ENCODE data around the gene EGLN2. TPM values are rescaled to one million over a fixed set of nuclear protein-coding genes. Genes with fewer than 3 reads are reported as not detected.

Gene EGLN2
- total RNA-seq, 1 experiment from 2014 or later: 58.6 TPM

DNA sequence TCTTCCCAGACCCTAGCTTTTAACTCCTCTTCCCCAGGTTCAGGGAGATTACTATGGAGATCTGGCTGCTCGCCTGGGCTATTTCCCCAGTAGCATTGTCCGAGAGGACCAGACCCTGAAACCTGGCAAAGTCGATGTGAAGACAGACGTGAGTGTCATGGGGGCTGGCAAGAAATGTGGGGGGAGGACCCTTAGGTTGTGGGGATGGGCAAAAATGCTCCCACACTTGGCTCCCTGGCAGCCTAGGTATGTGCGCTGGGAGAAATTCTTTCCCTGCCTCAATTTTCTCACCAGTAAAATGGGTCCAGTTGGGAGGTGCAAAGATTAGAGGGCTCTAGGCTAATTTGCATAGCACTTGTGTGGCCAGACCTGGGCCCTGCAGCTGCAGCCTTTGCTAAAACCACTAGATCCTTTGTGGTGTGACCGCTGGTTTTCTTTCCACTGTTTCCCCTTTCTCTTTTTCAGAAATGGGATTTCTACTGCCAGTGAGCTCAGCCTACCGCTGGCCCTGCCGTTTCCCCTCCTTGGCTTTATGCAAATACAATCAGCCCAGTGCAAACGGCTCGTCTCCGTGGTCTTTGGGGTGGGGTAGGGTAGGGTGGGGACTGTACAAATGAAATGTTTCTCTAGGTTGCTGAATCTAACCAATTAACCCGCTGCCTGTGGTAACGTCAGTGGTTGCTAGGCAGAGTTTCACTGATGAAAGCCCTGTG is 21.9 kb upstream of the EGLN2 start:
- BruUV-seq (replicated peaks): no TSS peak
- Histone ChIP-seq H3K36me3 (ENCODE audit: control insufficient read depth in 1 of 2, insufficient read depth in 2 of 2, low read length in 2 of 2) (no peaks in the 10 kb centered on the region), H3K9me2 (ENCODE audit: insufficient read depth) (no peaks in the 10 kb centered on the region), H4K20me1 (ENCODE audit: insufficient read depth) (no peaks in the 10 kb centered on the region), H2AFZ (ENCODE audit: low read depth, low read length, poor library complexity, severe bottlenecking) (no peak overlapping the region), H3K9me3 (ENCODE audit: control insufficient read depth in 1 of 2, insufficient read depth in 1 of 2, low read depth in 1 of 2, low read length in 2 of 2) (no peaks in the 10 kb centered on the region), H3K9ac (ENCODE audit: low read length) (peak overlapping the region; percentile 66), H3K79me2 (ENCODE audit: insufficient read depth, low read length) (no peaks in the 10 kb centered on the region), H3K4me2 (ENCODE audit: low read length) (peak overlapping the region; percentile 81), H3K27ac (ENCODE audit: low read depth, low read length) (peak overlapping the region; percentile 92), H3K4me3 (replicated peaks in 1 of 2; ENCODE audit: low read depth in 1 of 2, low read length in 2 of 2) (peak overlapping the region; percentile 67 to 68), H3K27me3 (ENCODE audit: insufficient read depth, low read length) (no peaks in the 10 kb centered on the region), H3K4me1 (ENCODE audit: control insufficient read depth in 1 of 2, insufficient read depth in 2 of 2, low read length in 2 of 2) (peaks cover 15 to 34% of the 10 kb centered on the region in 2 experiments)
- peak; percentile 11 for TF ChIP-seq TCF7L2 (IDR thresholded peaks at IDR 0.05; ENCODE audit: borderline replicate concordance, extremely low read depth, insufficient read depth, insufficient read length)
- TF ChIP-seq CEBPB (IDR thresholded peaks at IDR 0.05; ENCODE audit: low read depth): no peak
- intact Hi-C loops (cut with micrococcal nuclease): no loop called here
- CTCF ChIA-PET: interaction anchor here (0.9 to 2.4 kb wide), 7 partner anchors 16 to 143 kb away, joined by 3 to 17 read pairs (median 4); partner anchors contain the start of gene EGLN2
- POLR2A ChIA-PET: interaction anchor here (0.7 to 3.1 kb wide), 5 partner anchors 9 to 61 kb away, joined by 3 to 24 read pairs (median 9); partner anchors contain the start of genes ACTMAP, COQ8B, EGLN2 and ITPKC
- ATAC-seq: peak; percentile 72
- DNase-seq (ENCODE audit: low read depth, low spot score): peak; percentile 85
- RAD21 ChIA-PET (ENCODE audit: low non-redundant PET in 1 of 2, low total read pairs in 2 of 2, uncharacterized antibody in 2 of 2, unreplicated experiment in 2 of 2): interaction anchor here (1.2 to 1.4 kb wide), 2 partner anchors 42 to 114 kb away, joined by 5 to 6 read pairs; no protein-coding TSS in a partner anchor

DNA sequence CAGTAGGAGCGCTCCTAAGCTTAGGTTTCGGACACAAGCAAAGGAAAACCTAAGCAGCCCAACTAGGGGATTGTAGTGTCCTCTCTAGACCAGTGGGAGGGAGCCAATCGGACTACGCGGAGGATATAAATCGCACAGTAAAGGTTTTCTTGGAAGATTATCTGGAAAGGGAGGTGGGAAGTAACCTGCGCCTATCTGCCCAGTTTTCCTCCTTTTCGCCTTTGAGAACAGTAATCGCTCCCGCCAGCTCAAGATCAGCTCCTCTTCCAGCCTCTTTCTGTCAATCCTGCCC is 21.4 kb upstream of the EGLN2 start:
- no peaks in the 10 kb centered on the region for H3K9me2 ChIP-seq (ENCODE audit: insufficient read depth)
- no peaks in the 10 kb centered on the region for H3K79me2 ChIP-seq (ENCODE audit: insufficient read depth, low read length)
- H3K27me3 ChIP-seq (ENCODE audit: insufficient read depth, low read length): no peaks in the 10 kb centered on the region
- CTCF ChIA-PET: interaction anchor here (0.9 to 2.4 kb wide), 8 partner anchors 16 to 143 kb away, joined by 3 to 17 read pairs (median 5); partner anchors contain the start of genes ACTMAP, EGLN2 and SNRPA
- RAD21 ChIA-PET (ENCODE audit: low non-redundant PET in 1 of 2, low total read pairs in 2 of 2, uncharacterized antibody in 2 of 2, unreplicated experiment in 2 of 2): interaction anchor here (0.7 to 1.4 kb wide), 4 partner anchors 11 to 286 kb away, joined by 3 to 6 read pairs (median 4); no protein-coding TSS in a partner anchor
- DNase-seq (ENCODE audit: low read depth, low spot score) (no peak), ATAC-seq (no peak)
- no peak overlapping the region for H2AFZ ChIP-seq (ENCODE audit: low read depth, low read length, poor library complexity, severe bottlenecking)
- TF ChIP-seq, protein P1, sequence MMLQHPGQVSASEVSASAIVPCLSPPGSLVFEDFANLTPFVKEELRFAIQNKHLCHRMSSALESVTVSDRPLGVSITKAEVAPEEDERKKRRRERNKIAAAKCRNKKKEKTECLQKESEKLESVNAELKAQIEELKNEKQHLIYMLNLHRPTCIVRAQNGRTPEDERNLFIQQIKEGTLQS (IDR thresholded peaks at IDR 0.05): no peak
- peak; percentile 1 for TF ChIP-seq TCF7L2 (IDR thresholded peaks at IDR 0.05; ENCODE audit: borderline replicate concordance, extremely low read depth, insufficient read depth, insufficient read length)
- TF ChIP-seq ZNF274 (IDR thresholded peaks at IDR 0.05; ENCODE audit: low read depth, low read length): no peak
- TF ChIP-seq YY1 (IDR thresholded peaks at IDR 0.05; ENCODE audit: extremely low read depth, insufficient replicate concordance, low read depth, low read length): no peak
- TF ChIP-seq CBX3 (IDR thresholded peaks at IDR 0.05; ENCODE audit: low read depth): no peak
- TF ChIP-seq, protein P2, sequence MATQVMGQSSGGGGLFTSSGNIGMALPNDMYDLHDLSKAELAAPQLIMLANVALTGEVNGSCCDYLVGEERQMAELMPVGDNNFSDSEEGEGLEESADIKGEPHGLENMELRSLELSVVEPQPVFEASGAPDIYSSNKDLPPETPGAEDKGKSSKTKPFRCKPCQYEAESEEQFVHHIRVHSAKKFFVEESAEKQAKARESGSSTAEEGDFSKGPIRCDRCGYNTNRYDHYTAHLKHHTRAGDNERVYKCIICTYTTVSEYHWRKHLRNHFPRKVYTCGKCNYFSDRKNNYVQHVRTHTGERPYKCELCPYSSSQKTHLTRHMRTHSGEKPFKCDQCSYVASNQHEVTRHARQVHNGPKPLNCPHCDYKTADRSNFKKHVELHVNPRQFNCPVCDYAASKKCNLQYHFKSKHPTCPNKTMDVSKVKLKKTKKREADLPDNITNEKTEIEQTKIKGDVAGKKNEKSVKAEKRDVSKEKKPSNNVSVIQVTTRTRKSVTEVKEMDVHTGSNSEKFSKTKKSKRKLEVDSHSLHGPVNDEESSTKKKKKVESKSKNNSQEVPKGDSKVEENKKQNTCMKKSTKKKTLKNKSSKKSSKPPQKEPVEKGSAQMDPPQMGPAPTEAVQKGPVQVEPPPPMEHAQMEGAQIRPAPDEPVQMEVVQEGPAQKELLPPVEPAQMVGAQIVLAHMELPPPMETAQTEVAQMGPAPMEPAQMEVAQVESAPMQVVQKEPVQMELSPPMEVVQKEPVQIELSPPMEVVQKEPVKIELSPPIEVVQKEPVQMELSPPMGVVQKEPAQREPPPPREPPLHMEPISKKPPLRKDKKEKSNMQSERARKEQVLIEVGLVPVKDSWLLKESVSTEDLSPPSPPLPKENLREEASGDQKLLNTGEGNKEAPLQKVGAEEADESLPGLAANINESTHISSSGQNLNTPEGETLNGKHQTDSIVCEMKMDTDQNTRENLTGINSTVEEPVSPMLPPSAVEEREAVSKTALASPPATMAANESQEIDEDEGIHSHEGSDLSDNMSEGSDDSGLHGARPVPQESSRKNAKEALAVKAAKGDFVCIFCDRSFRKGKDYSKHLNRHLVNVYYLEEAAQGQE (IDR thresholded peaks at IDR 0.05; ENCODE audit: low read depth): no peak
- TF ChIP-seq EZH2phosphoT487 (IDR thresholded peaks at IDR 0.05; ENCODE audit: borderline replicate concordance): no peak
- intact Hi-C loops (cut with micrococcal nuclease): no loop called here
- peak overlapping the region; percentile 66 for H3K9ac ChIP-seq (ENCODE audit: low read length)
- H3K4me2 ChIP-seq (ENCODE audit: low read length): peak overlapping the region; percentile 81
- H3K4me3 ChIP-seq (replicated peaks in 1 of 2; ENCODE audit: low read depth in 1 of 2, low read length in 2 of 2): peak overlapping the region; percentile 67 to 68
- no peaks in the 10 kb centered on the region for H4K20me1 ChIP-seq (ENCODE audit: insufficient read depth)
- TSS peak; percentile 96 for BruUV-seq (replicated peaks)
- peaks cover 15 to 34% of the 10 kb centered on the region in 2 experiments for H3K4me1 ChIP-seq (ENCODE audit: control insufficient read depth in 1 of 2, insufficient read depth in 2 of 2, low read length in 2 of 2)
- no peaks in the 10 kb centered on the region for H3K36me3 ChIP-seq (ENCODE audit: control insufficient read depth in 1 of 2, insufficient read depth in 2 of 2, low read length in 2 of 2)
- no peaks in the 10 kb centered on the region for H3K9me3 ChIP-seq (ENCODE audit: control insufficient read depth in 1 of 2, insufficient read depth in 1 of 2, low read depth in 1 of 2, low read length in 2 of 2)
- POLR2A ChIA-PET: interaction anchor here (0.6 to 3.1 kb wide), 11 partner anchors 8 to 450 kb away, joined by 3 to 24 read pairs (median 4); partner anchors contain the start of genes ACTMAP, COQ8B, EGLN2 and ITPKC
- peak overlapping the region; percentile 92 for H3K27ac ChIP-seq (ENCODE audit: low read depth, low read length)

Data from HCT116 (cell line).